VCaP (cell line): ENCODE measurements around the gene RCOR3.
"Not testable (repeated sequence)": the region's sequence is repeated elsewhere in the genome, so short reads cannot be mapped to it uniquely, and the experiment has no call there.

Experiments used
- H3K27ac ChIP-seq: fragments of 450-650 bp; 2 replicates; pipeline ENCODE4 v1.5.1; 2017
- CTCF ChIP-seq: fragments of 450-650 bp; conservative IDR thresholded peaks from 2 replicates; pipeline ENCODE4 v1.5.1; 2017; ENCODE audit warnings: mild to moderate bottlenecking, moderate library complexity

Gene RCOR3

GRCh38 chr1:211229365-211229759 is 29.8 kb upstream of the RCOR3 start:
- H3K27ac ChIP-seq, result no peak overlapping the region
- no peak for TF ChIP-seq CTCF

- TF ChIP-seq CTCF, result no peak
- H3K27ac ChIP-seq, result no peak overlapping the region
Observed at GRCh38 chr1:211231873-211232272, 27.3 kb upstream of the RCOR3 start.

GRCh38 chr1:211236633-211237320 is 22.4 kb upstream of the RCOR3 start:
- H3K27ac ChIP-seq, result no peak overlapping the region
- TF ChIP-seq CTCF, result no peak

GRCh38 chr1:211237579-211237978 is 21.6 kb upstream of the RCOR3 start:
- no peak overlapping the region for H3K27ac ChIP-seq
- TF ChIP-seq CTCF, result no peak

GRCh38 chr1:211240567-211240966 is 18.6 kb upstream of the RCOR3 start:
- not testable (repeated sequence) for H3K27ac ChIP-seq

GRCh38 chr1:211241071-211241470 is 18.1 kb upstream of the RCOR3 start:
- TF ChIP-seq CTCF, result no peak
- H3K27ac ChIP-seq, result no peak overlapping the region

- not testable (repeated sequence) for H3K27ac ChIP-seq
Observed at GRCh38 chr1:211243639-211244038, 15.5 kb upstream of the RCOR3 start.

- not testable (repeated sequence) for H3K27ac ChIP-seq
Observed at GRCh38 chr1:211246583-211246982, 12.6 kb upstream of the RCOR3 start.

GRCh38 chr1:211247921-211248320 is 11.2 kb upstream of the RCOR3 start:
- H3K27ac ChIP-seq, result no peak overlapping the region
- TF ChIP-seq CTCF, result no peak

- H3K27ac ChIP-seq, result not testable (repeated sequence)
Observed at GRCh38 chr1:211249611-211250010, 9.6 kb upstream of the RCOR3 start.
